Renal cortex interstitium (tissue), 11 donors: Measurements from ENCODE around the gene NFS1. TPM values are rescaled to one million over a fixed set of nuclear protein-coding genes. Genes with fewer than 3 reads are reported as not detected.
"Not testable (repeated sequence)": the region's sequence is repeated elsewhere in the genome, so short reads cannot be mapped to it uniquely, and the experiment has no call there.

Experiments used
- DNase-seq, 11 donors: peaks; one replicate each; pipeline ENCODE4 v3.0.0-alpha.2; 2013; ENCODE audit warnings: low read depth in 9 of 11, low spot score in 4 of 11; ENCODE audit errors: extremely low read depth in 1 of 11
- polyA plus RNA-seq, 3 donors: library from polyadenylated mRNA; unstranded; fragments of 120-200 nt; gene quantifications; one replicate each; pipeline ENCODE4 v1.2.1, GENCODE V29; 2013; ENCODE audit not compliant: insufficient read length in 3 of 3

The NFS1 gene
- polyA plus RNA-seq, 3 donors, result 26.2 to 30.2 (median 29.7) TPM

DNA sequence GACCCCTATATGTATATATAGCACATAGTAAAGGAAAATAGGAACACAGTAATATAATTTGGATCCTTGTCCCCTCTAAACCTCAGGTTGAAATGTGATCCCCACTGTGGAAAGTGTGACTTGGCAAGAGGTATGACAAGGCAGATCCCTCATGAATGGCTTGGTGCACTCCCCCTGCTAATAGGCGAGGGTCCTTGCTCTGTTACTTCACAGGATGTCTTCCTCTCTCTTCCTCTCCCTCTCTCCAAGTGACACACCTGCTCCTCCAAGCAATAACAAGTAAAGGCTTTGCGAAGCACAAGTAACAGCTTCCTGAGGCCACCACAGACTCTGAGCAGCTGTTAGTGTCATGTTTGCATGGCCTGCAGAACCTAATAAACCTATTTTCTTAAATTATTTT, 16.5 kb upstream of the NFS1 start:
- DNase-seq, result no peak

DNA sequence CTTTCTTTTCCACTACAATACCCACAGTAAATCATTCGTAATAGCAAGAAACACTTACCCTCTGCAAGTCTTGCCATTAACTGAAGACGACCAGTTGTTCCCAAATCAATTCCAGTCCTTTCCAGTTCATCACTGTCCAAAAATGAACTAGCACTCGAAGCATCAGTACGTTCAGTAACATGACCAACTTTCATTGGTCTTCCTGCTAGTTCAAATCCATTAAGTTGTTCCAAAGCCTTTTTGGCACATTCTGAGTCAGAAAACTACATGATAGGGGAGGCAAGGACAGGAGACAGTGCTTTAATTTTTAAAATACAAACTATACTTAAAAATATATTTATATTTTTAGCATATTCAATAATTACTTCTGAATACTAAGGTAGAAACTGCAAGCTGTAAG, 15.0 kb upstream of the NFS1 start:
- DNase-seq, result no peak

DNA sequence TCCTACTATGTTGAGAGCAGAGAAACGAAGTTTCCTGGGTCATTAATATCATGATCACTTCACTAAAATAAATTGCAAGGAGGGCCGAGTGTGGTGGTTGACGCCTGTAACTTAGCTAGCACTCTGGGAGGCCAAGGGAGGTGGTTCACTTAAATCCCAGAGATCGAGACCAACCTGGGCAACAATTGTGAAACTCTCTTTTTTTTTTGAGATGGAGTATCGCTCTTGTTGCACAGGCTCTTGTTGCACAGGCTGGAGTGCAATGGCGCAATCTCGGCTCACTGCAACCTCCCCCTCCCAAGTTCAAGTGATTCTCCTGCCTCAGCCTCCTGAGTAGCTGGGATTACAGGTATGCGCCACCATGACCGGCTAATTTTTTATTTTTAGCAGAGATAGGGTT, 14.0 kb upstream of the NFS1 start:
- not testable (repeated sequence) for DNase-seq

DNA sequence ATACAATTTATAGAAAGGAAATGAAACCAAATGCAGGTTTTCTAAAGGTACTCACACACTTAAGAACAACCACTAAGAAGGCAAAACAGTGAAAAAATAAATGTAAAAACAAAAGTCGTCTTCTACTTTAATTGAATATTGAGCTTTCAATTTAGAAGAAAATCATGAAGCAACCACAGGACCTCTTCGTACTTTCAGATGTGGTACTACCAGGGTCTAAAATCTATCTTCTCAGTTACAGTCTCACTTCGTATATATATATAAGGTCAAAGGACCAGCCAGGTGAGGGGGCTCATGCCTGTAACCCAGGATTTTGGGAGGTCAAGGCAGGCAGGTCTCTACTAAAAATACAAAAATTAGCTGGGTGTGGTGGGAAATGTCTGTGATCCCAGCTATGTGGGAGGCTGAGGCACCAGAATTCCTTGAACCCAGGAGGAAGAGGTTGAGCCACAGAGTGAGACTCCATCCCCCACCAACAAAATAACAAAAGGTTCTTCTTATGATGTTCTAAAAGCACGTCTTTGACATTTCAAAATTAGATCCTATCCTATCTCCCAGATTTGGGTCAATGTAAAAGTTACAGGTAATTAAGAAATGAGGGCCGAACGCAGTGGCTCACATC, 12.5 kb upstream of the NFS1 start:
- DNase-seq, result no peak

DNA sequence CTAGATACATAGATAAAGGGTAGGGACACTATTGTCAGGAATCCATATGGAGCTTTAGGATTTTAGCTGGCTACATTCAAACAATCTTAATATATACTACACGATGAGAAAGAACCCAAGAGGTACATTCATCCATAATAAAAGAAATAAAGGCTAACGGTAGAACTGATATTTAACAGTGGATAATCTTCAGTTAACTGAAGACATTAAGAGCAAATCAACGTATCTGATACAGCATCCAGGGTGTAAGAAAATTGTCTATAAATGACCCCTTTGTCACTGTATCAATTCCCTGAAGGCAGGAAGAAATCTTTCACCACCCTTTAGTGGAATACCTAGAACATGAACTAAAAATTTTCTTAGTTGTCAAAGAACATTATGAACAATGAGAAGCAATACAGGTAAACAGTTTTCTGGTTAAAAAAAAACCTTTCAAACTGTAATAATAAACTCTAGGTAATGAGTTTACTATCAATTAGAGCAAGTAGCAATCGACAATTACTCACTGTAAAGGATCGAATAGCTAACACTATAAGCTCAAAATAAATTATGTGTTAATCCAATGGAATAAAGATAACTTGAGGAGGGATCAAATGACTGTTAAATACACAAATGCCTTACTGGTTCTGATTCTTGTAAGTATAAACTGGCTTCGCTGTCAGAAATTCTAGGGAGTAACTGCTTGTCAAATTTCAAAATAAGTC, 11.9 kb upstream of the NFS1 start:
- no peak for DNase-seq

DNA sequence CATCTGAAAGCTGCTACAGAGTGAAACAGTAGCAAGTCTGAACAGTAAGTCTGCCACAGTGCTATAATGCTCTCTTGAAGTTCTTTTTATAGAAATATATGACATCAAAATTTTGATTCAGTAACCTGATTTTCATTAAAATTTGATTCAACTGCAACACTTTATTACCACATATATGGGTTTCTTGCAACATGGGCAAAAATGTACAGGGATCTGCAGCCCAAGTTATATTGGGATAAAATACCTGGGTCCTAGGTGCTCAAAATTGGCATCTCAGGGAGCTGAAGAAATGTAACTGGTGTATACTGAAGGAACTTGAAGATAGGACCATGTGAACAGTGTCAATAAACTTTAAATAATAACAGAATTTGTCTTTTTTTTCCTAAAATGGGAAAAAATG, 10.9 kb upstream of the NFS1 start:
- DNase-seq, result no peak

DNA sequence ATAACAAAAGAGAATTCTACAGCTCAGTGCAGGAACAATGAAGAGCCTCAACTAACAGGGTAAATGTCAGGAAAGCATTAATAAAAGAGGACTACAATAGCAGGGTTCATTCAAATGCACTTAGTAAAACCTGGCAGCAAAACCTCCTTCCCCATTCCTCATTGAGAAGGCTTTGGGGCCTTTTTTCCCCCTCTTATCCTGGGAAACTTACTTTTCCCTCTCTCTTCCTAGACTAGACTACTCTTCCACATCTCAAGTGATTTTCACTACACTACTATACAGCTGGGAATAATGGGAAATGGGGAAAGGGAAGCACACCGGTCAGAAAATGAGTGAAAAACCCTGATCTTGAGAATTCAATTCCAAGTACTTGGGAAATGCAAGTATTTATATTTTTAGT, 10.1 kb upstream of the NFS1 start:
- DNase-seq, result no peak

DNA sequence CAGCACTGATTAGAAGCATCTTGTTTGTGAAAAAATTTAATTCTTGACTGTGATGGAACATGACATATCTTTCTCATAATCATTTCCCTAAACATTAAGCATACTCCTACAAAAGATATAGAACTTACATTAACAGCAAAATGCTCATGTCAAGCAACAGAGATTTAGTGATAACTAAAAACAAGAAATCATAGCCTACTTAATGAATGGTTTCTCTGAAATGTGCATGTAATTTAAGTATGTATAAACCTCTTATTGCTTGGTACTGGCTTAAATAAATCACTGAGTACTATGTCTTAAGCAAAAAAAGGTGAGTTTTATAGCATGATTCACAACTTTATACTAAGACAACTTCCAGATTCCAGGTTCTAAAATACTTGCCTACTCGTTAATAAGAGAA, 9.3 kb upstream of the NFS1 start:
- DNase-seq, result no peak

DNA sequence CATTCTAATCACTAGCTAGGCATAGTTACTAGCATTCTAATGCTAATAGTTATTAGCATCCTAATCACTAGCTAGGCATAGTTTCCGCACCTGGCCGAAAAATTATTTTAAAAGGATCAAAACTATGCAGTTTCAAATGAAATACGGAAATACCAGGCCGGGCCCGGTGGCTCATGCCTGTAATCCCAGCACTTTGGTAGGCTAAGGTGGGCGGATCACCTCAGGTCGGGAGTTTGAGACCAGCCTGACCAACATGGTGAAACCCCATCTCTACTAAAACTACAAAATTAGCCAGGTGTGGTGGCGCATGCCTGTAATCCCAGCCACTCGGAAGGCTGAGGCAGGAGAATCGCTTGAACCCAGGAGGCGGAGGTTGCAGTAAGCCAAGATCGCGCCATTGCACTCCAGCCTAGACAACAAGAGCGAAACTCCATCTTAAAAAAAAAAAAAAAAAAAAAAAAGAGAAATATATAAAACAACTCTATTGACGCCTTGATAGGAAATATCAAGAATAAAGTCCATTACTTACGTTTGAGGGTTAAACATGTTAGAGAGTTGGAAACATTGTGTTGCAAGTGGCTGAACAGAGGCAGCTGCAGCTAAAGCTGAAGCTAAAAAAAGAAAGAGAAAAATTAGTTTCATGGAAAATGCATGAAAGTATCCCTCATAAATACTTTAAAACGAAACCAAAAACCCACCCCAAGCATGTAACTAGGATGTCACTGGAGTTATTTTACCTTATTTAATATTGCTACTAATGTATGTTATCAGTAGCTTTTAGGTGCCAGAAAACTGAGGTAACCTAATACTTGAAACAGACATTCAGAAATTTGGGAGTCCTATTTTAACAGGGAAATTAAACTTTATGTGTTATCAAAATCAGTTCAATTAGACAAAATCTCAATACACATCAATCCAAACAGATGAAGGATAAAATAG, 7.7 kb upstream of the NFS1 start:
- DNase-seq, result not testable (repeated sequence)

DNA sequence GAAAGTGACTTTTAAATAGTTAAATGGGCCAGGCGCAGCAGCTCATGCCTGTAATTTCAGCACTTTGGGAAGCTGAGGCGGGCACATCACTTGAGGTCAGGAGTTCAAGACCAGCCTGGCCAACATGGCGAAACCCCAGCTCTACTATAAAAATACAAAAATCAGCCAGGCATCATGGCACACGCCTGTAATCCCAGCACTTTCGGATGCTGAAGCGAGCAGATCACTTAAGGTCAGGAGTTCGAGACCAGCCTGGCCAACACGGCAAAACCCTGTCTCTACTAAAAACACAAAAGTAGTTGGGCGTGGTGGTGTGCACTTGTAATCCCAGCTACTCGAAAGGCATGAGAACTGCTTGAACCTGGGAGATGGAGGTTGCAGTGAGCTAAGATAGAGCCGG, 6.7 kb upstream of the NFS1 start:
- DNase-seq, result not testable (repeated sequence)

DNA sequence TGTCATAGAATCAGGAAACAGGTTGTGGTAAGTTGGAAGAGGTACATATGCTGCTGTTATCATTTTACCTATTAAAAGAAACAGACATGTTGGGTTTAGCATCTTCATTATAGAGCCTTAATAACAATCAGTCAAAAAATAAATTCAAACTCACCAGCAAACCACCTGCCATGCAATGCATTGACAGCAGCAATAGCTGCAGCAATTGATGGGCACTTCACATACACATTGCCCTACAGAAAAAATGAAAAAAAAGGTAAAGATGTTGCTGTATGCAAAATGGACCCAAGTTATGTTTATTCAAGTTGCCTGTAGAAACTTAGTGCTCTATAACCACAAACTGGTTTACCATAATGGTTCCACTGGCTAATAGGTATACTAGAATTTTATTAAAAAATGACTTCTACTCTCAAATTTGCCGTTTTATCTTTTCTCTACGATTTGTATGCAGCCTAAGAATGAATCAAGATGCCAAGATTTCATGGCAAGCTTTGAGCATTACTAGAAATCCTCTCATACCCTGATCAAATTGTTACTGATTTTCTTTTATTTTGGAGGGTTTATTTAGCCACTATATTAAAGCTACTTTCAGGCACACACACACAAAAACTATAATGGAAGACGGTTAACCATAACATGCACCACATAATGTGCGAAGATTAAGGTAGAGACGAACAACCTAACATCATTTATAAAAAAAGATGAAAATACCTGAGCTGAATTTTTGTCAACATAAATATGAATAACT, 5.5 kb upstream of the NFS1 start:
- DNase-seq, result no peak

DNA sequence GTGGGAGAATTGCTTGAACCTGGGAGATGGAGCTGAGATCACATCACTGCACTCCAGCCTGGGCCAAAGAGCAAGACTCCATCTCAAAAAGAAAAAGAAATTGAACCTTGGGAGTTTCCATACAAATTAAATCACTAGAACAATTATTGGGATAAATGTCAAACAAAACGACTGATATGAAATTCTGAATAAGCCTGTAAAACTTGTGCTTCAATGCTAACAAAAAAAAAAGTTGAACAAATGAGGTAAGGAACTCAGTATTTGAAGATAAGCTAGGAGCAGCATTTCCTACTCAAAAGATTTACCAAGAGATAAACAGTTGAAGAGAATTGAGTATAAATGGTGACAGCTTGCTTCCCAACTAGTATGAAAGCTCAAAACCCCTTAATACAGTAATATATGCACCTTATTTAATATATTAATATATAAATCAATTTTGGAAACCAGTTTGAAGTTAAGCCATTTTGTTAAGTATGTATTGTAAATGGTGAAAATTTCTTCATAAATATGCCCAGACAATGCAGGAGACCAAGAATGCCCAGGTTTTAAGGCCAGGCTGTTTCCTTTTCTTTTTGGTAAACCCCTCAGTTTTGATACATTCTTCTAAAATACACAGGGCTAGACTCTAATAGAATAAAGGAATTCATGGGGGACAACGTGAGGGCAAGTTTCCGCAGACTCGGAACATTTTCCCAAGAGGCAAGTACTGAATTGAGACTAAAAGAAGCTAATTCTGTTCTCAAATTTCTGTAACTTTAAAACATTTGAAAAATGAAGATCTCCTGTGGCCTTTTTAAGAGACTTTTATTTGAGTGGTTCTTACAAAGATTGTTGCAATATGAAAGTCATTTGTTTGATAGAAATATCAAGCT, 3.9 kb upstream of the NFS1 start:
- no peak for DNase-seq

DNA sequence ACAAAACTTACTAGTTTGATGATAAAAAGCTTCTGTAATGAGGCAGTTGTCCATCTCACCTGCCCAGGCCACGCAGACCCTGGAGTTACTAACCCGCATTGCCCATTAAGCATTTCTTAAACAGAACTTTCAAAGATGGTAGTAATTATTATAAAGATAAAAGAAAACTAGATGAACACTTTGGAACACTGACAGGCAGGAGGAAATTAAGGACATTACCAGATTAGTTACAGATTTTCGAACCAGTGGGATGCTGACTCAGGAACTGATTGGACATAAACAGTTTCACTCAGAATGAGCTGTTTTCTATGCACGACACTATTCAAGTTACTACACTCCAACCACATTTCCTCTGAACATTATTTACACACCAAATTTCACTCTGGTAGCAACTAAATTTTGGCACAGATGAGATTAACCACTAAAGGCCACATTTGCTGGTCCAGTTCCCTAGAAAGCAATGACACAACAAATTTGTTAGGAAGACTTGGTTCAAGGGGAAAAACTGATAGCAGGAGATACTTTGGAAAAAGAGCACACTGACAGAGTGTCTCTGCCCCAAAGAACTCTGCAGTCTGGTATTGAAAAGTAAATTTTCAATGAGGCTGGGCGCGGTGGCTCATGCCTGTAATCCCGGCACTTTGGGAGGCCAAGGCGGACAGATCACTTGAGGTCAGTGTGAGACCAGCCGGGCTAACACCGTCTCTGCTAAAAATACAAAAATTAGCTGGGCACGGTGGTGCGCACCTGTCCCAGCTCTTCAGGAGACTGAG, 3.1 kb upstream of the NFS1 start:
- DNase-seq, result no peak

DNA sequence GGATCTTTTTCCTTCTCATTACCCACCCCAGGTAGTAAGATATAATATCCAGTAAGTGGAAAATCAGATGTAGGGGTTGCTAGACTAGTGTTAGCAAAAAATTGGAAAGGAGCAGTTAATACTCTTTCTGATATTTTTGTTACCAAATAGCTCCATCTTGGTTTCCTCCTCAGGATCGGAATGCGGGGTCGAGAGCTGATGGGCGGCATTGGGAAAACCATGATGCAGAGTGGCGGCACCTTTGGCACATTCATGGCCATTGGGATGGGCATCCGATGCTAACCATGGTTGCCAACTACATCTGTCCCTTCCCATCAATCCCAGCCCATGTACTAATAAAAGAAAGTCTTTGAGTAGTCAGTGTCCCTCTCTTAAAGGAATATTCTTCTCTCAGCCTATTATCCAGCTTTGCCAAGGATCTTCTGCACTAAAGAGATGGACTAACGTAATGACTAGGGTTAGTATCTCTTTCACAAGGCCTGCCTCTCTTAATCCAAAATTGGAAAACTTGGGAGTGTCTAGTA, 1.5 kb upstream of the NFS1 start:
- DNase-seq, result no peak

DNA sequence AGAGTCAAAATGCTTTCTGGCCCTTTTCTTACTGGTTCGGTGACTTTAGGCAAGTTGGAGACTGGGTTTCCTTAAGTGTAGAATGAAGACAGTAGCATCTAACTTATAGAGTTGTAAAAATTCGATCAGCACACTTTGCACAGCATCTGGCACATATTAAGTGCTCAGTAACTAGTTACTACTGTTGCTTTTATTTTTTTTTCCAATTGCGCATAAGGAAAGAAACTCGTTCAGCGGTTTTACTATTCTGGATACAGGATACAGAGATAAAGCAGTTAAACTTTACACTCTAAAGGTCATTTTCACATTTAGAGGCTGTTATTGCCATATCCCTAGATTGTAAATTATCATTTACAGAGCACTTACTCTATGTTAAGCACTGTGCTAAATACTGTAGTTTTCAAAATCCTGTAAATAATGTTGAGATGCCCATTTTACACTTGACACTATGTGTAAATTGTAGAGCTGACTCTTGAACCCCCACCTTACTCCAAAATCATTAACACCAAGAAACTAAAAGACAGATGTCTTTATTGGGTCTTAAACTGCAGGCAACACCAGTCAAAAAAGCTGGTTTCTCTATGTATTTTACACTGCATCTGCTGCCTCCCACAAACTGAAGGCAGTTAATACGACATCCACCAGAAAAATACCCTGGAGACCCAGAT, 939 bp upstream of the NFS1 start:
- no peak for DNase-seq

DNA sequence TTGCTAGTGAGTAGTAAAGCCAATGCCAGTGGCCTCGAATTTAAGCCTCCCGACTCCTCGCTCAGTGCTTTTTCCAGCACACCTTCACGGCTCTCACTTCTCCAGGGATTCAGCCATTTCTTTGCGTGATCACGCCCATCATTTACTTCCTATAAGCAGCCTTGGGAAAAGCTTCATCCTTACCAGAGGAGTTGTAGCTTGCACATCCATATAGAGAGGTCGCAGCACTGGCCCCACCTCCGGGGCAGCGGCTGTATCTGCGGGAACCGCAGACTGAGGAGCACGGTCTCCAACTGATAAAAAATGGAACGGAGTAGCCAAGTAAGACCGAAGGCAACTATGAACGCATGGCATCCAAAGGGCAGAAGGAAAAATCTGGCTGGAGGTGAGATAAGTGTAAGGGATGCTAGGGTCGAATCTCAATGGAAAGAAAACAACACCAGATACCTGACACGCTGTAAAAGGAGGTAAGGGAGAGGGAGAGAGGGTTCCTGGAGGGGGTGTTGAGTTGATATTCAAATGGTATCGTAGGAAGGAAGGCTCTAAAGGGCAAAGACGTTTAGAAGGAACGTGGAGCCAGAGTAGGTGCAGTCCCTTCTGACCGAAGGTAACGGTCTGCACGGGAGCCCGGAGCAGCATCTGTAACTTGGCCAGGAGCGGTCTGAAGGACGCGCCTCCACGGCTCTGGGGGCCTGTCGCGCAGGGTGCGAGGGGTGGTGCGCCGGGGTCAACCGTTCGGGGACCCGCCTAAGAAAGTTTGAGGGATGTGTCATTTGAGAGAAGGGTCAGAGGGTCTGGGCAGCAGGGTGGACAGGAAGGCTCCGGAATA, 640 bp downstream of the NFS1 start:
- DNase-seq, result peak in 1 of 11 donors; percentile 7
